GM12801 (cell line): ENCODE results near the gene TRIML1.

Experiments
- CTCF ChIP-seq: IDR thresholded peaks from one replicate; pipeline ENCODE4 v1.5.1; 2011; ENCODE audit warnings: control low read depth; ENCODE audit not compliant: insufficient read length; ENCODE audit errors: extremely low read depth

The TRIML1 gene

GRCh38 chr4:188132232-188132631 is 7.0 kb upstream of the TRIML1 start:
- TF ChIP-seq CTCF, result no peak

GRCh38 chr4:188138227-188138626 is 1.0 kb upstream of the TRIML1 start:
- no peak for TF ChIP-seq CTCF

GRCh38 chr4:188139671-188140070 is 430 bp downstream of the TRIML1 start:
- TF ChIP-seq CTCF, result no peak

GRCh38 chr4:188143731-188144130 is 4.5 kb downstream of the TRIML1 start:
- TF ChIP-seq CTCF, result no peak

GRCh38 chr4:188145601-188146000 is 6.4 kb downstream of the TRIML1 start:
- TF ChIP-seq CTCF, result no peak

GRCh38 chr4:188146618-188147017 is 7.4 kb downstream of the TRIML1 start:
- TF ChIP-seq CTCF, result no peak

- TF ChIP-seq CTCF, result no peak
These were observed 7.9 kb downstream of the TRIML1 start for GRCh38 chr4:188147176-188147575.

GRCh38 chr4:188147776-188148175 is 8.5 kb downstream of the TRIML1 start:
- TF ChIP-seq CTCF, result no peak
